ENCODE data around the gene PPIL3.

DNA sequence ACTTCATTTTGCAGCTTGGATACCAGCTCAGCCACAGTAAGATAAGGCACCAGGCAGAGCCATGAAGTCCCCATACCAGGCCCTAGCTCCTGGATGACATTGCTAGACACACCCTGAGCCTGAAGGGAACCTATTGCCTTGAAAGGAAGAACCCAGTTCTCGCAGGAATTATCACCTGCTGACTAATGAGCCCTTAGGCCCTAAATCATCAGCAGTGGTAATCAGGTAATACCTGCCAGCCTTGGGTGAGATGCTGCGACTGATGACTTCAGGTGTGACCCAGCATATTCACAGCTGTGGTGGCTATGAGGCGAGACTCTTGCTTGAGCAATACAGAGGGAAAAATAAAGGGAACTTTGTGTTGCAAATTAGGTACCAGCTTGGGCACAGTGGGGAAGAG is 49.4 kb downstream of the PPIL3 start:
- no peak for TF ChIP-seq JUN (IDR thresholded peaks at IDR 0.05)
- TF ChIP-seq, protein P1, sequence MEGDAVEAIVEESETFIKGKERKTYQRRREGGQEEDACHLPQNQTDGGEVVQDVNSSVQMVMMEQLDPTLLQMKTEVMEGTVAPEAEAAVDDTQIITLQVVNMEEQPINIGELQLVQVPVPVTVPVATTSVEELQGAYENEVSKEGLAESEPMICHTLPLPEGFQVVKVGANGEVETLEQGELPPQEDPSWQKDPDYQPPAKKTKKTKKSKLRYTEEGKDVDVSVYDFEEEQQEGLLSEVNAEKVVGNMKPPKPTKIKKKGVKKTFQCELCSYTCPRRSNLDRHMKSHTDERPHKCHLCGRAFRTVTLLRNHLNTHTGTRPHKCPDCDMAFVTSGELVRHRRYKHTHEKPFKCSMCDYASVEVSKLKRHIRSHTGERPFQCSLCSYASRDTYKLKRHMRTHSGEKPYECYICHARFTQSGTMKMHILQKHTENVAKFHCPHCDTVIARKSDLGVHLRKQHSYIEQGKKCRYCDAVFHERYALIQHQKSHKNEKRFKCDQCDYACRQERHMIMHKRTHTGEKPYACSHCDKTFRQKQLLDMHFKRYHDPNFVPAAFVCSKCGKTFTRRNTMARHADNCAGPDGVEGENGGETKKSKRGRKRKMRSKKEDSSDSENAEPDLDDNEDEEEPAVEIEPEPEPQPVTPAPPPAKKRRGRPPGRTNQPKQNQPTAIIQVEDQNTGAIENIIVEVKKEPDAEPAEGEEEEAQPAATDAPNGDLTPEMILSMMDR (IDR thresholded peaks at IDR 0.05): no peak
- no peak for TF ChIP-seq RCOR1 (IDR thresholded peaks at IDR 0.05; ENCODE audit: low read depth, low read length)
- no peak for TF ChIP-seq EHMT2 (IDR thresholded peaks at IDR 0.05; ENCODE audit: low read depth)
